Colonic mucosa (tissue), 4 donors: ENCODE measurements around the gene CAPN2. TPM values are rescaled to one million over a fixed set of nuclear protein-coding genes. Genes with fewer than 3 reads are reported as not detected.

Experiments
- DNase-seq: peaks from one replicate; pipeline ENCODE4 v3.0.0-alpha.2; 2020
- H3K27ac ChIP-seq: fragments of 200-600 bp; one replicate; pipeline ENCODE4 v1.8.0; 2021
- H3K27me3 ChIP-seq: fragments of 200-600 bp; one replicate; pipeline ENCODE4 v1.8.0; 2021
- H3K36me3 ChIP-seq: fragments of 200-600 bp; one replicate; pipeline ENCODE4 v1.8.0; 2021
- H3K4me1 ChIP-seq: fragments of 200-600 bp; one replicate; pipeline ENCODE4 v1.8.0; 2021; ENCODE audit warnings: mild to moderate bottlenecking
- H3K4me3 ChIP-seq: fragments of 200-600 bp; one replicate; pipeline ENCODE4 v1.8.0; 2021
- H3K9ac ChIP-seq, 2 donors: one replicate each; pipeline ENCODE4 v1.7.0; 2013; ENCODE audit warnings: control low read depth in 2 of 2, low read depth in 2 of 2, low read length in 2 of 2
- H3K9me3 ChIP-seq: fragments of 200-600 bp; one replicate; pipeline ENCODE4 v1.8.0; 2021
- intact Hi-C: fragments of 100-400 bp; cut with DNase I; formaldehyde crosslinking; loops from one replicate; pipeline ENCODE4 v1.14.1; 2022
- total RNA-seq, 2 donors: library from RNA; stranded (reverse); fragmentation: NEBNext Ultra II Directional in 1 of 2; extraction: Animal tissue kit (Norgen Biotek cat#: 25700) in 1 of 2; gene quantifications; one replicate each; pipeline ENCODE4 v1.2.1, GENCODE V29; 2021
- TF ChIP-seq, protein P1 (sequence below): fragments of 200-600 bp; IDR thresholded peaks from one replicate; pipeline ENCODE4 v1.8.0; 2022; ENCODE audit warnings: antibody characterized with exemption, mild to moderate bottlenecking
- donor health status: healthy.
- donor health status: DM: no; HTN: no; CAD: no.
- donor health status: DM: no; HTN: no; CAD: no.

CAPN2 gene
- total RNA-seq, 2 donors from 2014 or later = 197 to 323 TPM

DNA sequence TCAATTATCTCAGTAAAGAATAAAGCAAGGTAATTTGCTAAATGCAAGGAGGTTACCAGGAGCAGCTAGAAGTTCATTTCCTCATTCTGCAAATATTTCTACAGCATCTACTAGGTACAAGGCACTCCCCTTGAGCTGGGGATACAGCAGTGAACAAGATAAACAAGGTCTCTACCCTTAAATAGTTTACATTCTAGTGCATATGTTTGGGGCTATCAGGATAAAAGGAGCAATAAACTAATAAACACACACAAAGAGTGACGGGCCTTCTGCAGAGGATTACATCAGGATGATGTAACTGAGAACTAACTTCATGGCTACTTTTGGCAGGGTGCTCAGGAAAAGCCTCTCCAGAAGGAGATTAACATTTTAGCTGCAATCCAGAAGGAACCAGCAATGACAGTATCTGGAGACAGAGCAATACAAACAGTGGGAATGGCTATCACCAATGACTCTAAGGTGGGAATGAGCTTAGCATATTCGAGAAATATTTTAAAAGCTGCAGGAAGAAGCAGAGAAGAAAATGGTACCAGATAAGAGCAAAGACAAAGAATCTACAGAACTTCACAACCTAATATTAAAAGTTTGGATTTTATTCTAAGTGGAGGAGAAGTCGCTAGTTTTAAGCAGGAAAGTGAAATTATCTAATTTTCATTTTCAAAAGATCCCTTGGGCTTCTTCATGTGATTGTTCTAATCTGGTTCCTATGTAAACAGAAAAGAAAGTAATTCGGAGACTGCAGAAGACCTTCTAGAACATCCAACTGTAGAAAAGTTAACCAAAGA lies 107.6 kb downstream of the CAPN2 start:
- H3K9ac ChIP-seq = no peak overlapping the region
- H3K9me3 ChIP-seq = no peaks in the 10 kb centered on the region
- no peaks in the 10 kb centered on the region for H3K27me3 ChIP-seq
- H3K4me1 ChIP-seq = no peaks in the 10 kb centered on the region
- intact Hi-C loops = no loop called here
- H3K27ac ChIP-seq = no peak overlapping the region
- no peak for DNase-seq
- no peaks in the 10 kb centered on the region for H3K36me3 ChIP-seq
- TF ChIP-seq, protein P1, sequence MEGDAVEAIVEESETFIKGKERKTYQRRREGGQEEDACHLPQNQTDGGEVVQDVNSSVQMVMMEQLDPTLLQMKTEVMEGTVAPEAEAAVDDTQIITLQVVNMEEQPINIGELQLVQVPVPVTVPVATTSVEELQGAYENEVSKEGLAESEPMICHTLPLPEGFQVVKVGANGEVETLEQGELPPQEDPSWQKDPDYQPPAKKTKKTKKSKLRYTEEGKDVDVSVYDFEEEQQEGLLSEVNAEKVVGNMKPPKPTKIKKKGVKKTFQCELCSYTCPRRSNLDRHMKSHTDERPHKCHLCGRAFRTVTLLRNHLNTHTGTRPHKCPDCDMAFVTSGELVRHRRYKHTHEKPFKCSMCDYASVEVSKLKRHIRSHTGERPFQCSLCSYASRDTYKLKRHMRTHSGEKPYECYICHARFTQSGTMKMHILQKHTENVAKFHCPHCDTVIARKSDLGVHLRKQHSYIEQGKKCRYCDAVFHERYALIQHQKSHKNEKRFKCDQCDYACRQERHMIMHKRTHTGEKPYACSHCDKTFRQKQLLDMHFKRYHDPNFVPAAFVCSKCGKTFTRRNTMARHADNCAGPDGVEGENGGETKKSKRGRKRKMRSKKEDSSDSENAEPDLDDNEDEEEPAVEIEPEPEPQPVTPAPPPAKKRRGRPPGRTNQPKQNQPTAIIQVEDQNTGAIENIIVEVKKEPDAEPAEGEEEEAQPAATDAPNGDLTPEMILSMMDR = no peak
- H3K4me3 ChIP-seq = no peak overlapping the region

DNA sequence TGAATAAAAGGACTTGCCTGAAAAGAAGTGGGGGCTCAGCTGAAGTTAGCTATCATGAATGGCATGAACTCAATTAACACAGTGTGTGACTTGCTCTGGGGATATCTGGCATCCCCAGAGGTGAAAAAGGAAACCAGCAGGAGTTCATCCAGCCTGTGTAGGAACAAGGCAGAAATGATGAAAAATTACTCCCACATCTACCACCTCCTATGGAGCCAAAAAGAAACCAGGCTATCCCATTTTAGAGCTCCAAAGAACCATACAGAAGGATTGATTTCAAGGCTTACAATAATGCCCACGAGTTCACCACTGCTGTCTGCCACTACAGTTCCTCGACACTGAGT lies 108.1 kb downstream of the CAPN2 start:
- no peak overlapping the region for H3K9ac ChIP-seq
- H3K27ac ChIP-seq = no peak overlapping the region
- intact Hi-C loops = no loop called here

DNA sequence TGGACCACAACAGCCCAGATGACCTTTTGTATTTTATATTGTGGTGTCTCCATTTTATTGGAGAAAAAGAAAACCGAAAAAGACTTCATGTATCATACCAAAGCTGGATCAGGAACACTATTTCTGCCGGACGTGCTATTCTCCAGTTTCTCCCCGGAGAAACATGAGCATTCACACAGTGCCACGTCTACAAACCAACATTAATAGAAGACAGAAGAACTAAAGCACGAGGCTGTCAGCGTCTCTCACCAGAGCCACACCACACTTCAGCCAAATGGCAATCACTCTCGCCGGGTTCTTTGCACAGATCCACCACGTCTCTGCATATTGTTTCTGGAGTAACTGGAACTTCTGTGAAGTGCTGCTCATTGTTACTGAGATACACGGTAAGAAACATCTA lies 108.6 kb downstream of the CAPN2 start:
- Histone ChIP-seq H3K9me3 (no peaks in the 10 kb centered on the region), H3K9ac (no peak overlapping the region), H3K4me1 (no peaks in the 10 kb centered on the region), H3K27me3 (no peaks in the 10 kb centered on the region), H3K36me3 (no peaks in the 10 kb centered on the region), H3K27ac (no peak overlapping the region), H3K4me3 (no peak overlapping the region)
- DNase-seq = no peak
- intact Hi-C loops = no loop called here
- TF ChIP-seq, protein P1 = no peak

More for the DNA sequence above, 108.1 kb downstream of the CAPN2 start:
- no peaks in the 10 kb centered on the region for H3K27me3 ChIP-seq
- H3K4me1 ChIP-seq = no peaks in the 10 kb centered on the region
- H3K36me3 ChIP-seq = no peaks in the 10 kb centered on the region
- no peak for DNase-seq
- H3K9me3 ChIP-seq = no peaks in the 10 kb centered on the region
- TF ChIP-seq, protein P1 = no peak
- no peak overlapping the region for H3K4me3 ChIP-seq

DNA sequence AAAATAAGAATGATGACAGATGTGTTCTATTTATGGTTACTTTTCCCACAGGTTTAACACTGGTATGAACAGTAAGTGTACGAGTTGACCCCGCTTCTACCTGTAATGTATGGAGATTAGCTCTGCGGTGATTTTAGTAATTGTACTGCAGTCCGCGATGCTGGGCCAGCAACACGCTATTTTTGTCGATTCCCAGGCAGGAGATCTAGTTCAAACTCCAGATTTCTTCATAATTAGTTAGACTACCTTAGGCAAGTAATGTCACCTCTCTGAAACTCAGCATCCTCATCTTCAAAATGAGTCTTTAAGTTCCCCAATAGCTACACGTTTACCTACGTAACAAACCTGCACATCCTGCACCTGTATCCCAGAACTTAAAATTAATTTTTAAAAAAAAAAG lies 111.9 kb downstream of the CAPN2 start:
- no peaks in the 10 kb centered on the region for H3K27me3 ChIP-seq
- no peak for DNase-seq
- H3K36me3 ChIP-seq = no peaks in the 10 kb centered on the region
- H3K9me3 ChIP-seq = no peaks in the 10 kb centered on the region
- no peak overlapping the region for H3K27ac ChIP-seq
- no peak overlapping the region for H3K4me3 ChIP-seq
- intact Hi-C loops = no loop called here
- no peak overlapping the region for H3K9ac ChIP-seq
- no peaks in the 10 kb centered on the region for H3K4me1 ChIP-seq
- TF ChIP-seq, protein P1 = no peak

DNA sequence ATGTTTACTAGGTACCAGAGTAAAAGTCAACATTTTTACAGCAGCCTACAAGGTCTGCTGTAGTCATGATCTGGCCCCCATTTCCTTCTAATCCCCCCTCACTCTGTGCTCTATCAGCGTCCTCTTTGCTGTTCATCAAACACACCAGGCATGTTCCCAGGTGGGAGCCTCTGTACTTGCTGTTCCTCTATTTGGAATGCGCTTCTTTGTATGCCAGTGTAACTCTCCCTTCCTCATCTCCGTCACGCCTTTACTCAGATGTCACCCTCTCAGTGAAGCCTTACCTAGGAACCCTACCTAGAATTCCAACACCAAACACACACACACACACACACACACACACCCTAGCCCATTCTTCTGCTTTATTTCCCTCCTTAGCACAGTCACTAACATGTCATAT lies 112.4 kb downstream of the CAPN2 start:
- Histone ChIP-seq H3K36me3 (no peaks in the 10 kb centered on the region), H3K27ac (no peak overlapping the region), H3K9me3 (no peaks in the 10 kb centered on the region), H3K4me3 (no peak overlapping the region), H3K27me3 (no peaks in the 10 kb centered on the region), H3K4me1 (no peaks in the 10 kb centered on the region), H3K9ac (no peak overlapping the region)
- DNase-seq = no peak
- intact Hi-C loops = no loop called here
- TF ChIP-seq, protein P1 = no peak

Other genes with a start within 250 kb of the CAPN2 start
- gene CAPN8, start 46.8 kb upstream of the CAPN2 start, total RNA-seq = 100 to 1,000 TPM in 1 of 2 donors, 10 to 100 TPM in 1; 52.6 to 102 TPM
- gene TP53BP2, start 133.4 kb downstream of the CAPN2 start, total RNA-seq = 10 to 100 TPM; 28.8 to 39.6 TPM